NOMO-1 treated with dmso at 0.1 percent for 144 hours (cell line): ENCODE results near the gene GNA15.
A peak's percentile ranks its signal among the peaks of the same experiment; 100 is the strongest.
"Not testable (repeated sequence)": the region's sequence is repeated elsewhere in the genome, so short reads cannot be mapped to it uniquely, and the experiment has no call there.

ENCODE experiments used
- DNase-seq: peaks from one replicate; lab custom pipeline; 2025; ENCODE audit not compliant: unreplicated experiment; lab: John Stamatoyannopoulos, UW

Gene GNA15

GRCh38 chr19:3135961-3136683 is at the start of gene GNA15:
GNA15 (plus strand) TSS chr19:3136033; CDS start chr19:3136451, 418 bp downstream.
- peak; percentile 42 for DNase-seq

GRCh38 chr19:3087769-3088168 is 48.1 kb upstream of the GNA15 start:
- no peak for DNase-seq

- DNase-seq, result not testable (repeated sequence)
These were observed 46.5 kb upstream of the GNA15 start for GRCh38 chr19:3089299-3089855.

GRCh38 chr19:3094601-3095440 is 41.0 kb upstream of the GNA15 start:
- peak; percentile 25 for DNase-seq

DNA sequence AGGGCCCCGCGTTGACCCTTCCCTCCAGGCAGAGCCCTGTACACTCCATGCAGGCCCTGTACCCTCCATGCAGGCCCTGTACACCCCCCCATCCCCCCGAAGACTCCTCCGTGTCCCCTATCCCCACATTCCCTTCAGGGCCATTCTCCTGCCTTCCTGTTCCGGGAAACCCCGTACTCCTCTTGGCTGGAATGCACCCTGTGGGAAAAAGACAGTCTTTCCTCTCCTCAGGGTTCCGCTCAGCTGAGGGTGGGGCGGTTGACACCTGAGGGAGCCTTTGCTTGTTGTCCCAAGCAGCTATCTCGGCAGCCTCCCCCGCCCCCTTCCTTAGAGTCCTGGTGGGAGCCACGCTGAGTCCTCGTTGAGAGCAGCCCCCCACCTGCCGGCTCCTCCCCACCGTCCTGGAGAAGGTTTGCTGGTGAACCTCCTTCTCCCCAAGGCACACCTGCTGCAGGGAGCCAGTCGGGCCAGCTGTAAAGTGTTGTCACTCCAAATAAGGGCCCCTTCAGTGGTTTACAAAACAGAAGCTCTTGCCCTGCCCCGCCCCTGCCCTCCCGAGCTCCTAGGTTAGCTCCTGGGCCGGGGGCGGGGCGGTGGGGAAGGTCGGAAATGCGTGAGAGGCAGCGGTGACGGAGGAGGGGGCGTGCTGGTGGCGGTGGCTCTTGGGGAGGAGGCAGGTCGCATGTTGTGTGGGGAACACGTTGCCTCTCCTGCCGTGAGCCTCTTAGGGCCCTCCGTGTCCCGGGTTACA is 40.2 kb upstream of the GNA15 start:
- DNase-seq, result no peak

- no peak for DNase-seq
These were observed 39.4 kb upstream of the GNA15 start for GRCh38 chr19:3096267-3096901.

GRCh38 chr19:3096902-3097326 is 38.9 kb upstream of the GNA15 start:
- DNase-seq, result no peak

- no peak for DNase-seq
These were observed 38.4 kb upstream of the GNA15 start for GRCh38 chr19:3097442-3097871.

- no peak for DNase-seq
These were observed 37.7 kb upstream of the GNA15 start for GRCh38 chr19:3098141-3098514.

DNA sequence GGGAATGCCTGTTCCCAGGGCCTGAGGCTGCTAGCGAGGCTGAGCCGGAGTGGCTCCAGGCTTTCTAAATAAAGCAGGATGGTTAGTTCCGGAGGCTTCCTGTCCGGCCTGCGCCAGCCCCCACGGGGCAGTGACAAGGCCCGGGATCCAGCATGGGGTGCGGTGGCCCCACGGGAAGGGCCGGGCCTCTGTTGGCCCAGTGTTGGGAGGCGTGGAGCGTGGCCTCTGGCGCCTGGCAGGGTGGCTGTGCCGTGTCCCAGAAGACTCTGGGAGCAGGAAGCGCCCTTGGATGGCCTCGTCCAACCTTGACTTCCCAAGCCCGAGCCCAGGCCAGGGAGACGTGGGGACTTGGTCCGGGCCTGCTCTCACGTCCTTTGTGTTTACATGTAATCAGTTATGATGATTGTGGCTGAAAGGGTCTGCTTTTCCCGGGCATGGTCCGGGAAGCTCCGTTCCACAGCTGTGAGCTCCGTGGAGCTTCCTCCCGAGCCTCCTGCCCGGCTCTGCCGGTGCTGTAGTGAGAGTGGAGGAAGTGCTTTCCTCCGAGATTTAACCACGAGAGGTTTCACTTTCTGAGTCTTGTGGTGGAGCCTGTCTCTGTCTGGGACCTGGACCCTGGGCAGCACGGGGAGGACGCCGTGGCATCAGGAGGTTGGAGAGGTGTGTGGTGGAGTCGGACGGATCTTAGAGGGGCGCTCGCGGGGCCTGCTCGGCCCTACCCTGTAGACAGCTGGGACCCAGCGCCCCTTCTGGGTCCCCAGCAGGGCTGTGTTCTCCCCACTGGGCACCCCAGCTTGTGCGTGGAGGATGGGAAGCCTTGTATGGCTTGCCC is 37.1 kb upstream of the GNA15 start:
- no peak for DNase-seq

GRCh38 chr19:3099347-3100145 is 36.3 kb upstream of the GNA15 start:
- DNase-seq, result no peak

- DNase-seq, result no peak
These were observed 35.5 kb upstream of the GNA15 start for GRCh38 chr19:3100331-3100730.

DNA sequence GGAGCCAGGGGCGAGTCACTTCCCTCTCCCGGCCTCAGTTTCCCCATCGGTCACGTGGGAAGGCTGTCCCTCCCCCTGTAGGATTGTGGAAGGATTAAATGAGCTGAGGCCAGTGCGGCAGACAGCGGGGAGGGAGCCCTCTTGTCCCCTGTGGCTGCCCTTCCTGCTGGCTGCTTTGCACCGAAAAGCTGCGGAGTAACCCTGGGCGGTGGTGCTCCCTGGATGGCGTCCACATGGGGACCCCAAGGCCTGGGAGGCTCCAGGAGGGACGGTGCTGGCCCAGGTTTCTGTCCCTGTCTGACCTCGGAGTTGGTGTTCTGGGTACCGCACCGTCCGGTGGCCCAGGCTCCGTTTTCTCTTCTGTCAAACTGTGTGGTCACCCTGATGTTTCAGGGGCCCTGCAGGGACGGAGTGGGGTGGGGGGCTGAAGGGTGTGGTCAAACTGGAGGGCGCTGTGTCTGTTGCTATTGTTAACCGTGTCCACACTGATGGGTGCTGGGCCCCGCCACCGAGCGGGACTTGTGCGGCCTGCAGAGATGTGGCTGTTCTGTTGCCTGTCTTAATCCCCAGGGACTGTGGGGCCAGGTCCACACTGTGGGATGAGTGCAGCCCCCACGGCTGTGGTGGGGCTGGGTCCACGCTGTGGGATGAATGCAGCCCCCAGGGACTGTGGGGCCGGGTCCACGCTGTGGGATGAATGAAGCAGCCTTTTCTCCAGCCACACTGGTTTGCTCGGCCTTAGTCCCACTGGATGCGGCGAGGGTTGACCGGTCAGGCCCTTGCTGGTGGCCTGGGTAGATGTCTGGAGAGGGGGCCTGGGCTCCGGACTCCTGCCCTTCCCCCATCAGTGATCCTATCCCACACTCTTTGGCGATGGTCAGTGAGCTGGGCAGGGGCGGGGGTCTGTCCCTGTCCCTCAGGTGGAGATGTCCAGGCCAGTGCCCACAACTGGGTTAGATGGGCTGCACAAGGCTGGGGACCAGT is 34.8 kb upstream of the GNA15 start:
- no peak for DNase-seq

DNA sequence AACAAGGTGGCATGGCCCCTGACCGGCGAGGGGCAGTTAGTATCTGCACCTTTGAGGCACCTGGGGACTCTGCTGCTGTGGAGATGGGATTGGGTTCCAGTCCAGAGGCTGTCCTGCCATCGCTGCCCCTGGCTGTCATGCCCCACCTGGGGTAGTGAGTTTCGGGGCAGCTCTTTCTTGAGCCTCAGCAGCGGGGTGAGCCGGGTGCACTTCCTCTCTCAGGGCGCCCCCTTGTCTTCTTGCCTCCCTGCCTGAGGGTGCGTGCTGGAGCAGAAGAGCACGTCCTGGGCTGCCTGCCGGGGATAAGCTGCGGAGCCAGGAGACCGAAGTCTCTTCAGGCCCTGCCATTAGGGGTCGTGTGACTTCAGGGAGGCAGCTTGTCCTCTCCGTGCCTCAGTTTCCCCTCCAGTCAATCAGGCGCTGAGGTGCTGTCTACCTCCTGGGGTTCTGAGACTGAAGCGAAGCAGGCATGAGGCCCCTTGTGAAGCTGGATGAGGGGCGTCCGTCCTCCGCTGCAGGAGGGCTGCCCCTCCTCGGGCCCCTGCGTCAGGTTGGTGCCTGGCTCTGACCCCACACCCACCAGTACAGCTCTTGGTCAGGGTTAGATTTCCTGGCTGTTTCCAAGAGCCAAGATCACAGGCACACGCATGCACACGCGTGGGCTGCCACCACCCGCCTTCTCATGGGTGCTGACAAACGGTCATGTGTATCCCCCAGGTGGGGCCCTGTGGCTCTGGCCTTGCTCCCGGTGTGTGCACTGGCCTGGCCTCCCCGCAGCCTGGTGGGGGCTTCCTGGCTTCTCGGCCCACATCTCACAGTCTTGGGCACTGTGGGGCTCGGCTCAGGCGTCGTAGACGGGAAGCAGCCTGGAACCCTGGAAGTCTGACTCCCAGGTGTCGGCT is 33.3 kb upstream of the GNA15 start:
- DNase-seq, result no peak

GRCh38 chr19:3104708-3104983 is 31.2 kb upstream of the GNA15 start:
- DNase-seq, result no peak

DNA sequence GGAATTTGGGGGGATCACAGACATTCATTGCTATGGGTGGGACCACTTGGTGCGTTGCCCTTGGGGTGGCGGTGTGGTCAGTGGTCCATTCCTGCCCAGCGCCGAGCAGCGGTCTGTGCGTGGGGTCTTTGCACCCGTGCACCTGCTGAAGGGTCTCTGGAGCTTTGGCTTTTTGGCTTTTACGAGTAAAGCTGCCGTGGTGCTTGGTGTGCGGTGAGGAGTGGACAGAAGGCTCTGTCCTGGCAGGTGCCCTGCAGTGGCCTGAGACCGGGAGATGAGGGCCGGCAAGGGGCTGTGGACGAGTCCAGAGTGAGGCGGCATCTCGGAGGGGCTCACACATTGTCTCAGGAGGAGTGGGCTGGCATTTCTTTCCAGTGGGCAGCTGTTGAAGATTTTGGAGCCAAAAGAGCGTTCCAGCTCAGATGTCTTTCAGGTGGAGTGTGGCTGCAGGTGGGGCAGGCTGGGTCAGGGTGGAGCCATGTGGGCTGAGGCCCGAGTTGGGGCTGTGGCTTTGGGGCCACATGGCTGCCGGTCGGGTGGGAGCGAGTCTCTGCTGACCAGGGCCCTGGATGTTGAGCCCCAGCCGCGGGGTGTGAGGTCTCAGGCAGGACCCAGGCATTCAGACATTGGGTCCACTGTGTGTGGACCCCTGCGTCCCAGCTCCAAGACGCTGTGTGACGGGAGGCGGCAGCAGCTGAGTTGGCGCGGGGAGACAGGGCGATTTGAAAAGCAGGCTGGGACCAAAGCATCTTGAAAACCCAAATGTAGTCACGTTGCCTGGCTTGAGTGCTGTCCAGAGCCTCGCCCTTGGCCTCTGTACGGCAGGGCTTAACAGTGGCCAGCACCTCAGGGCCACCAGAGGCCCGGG is 30.0 kb upstream of the GNA15 start:
- DNase-seq, result no peak
